ENCODE measurements around the gene TCF7L2. TPM values are rescaled to one million over a fixed set of nuclear protein-coding genes. Genes with fewer than 3 reads are reported as not detected.
A peak's percentile ranks its signal among the peaks of the same experiment; 100 is the strongest.

The TCF7L2 gene
- total and polyA plus RNA-seq, 4 donors, result 9.1 to 32.3 (median 21.4) TPM

GRCh38 chr10:113031147-113031546 lies 81.1 kb downstream of the TCF7L2 start:
- 63 to 73% methylated on average over 1 of the region's 1 CpG for whole genome bisulfite sequencing, 2 donors
- Histone ChIP-seq H3K9me3 (ENCODE audit: control insufficient read depth in 4 of 4, insufficient read depth in 3 of 4, low read length in 3 of 4) (no peaks in the 10 kb centered on the region), H3K27me3 (ENCODE audit: control insufficient read depth in 3 of 3, insufficient read depth in 3 of 3, low read length in 2 of 3) (no peaks in the 10 kb centered on the region), H3K4me1 (ENCODE audit: control insufficient read depth in 5 of 5, insufficient read depth in 5 of 5, low read length in 5 of 5) (peaks cover 16 to 38% (median 18%) of the 10 kb centered on the region in 5 donors), H3K27ac (ENCODE audit: low read depth in 1 of 2, low read length in 1 of 2) (no peak overlapping the region), H3K4me3 (no peak overlapping the region), H3K9ac (ENCODE audit: insufficient read depth in 1 of 2, low read length in 2 of 2) (no peak overlapping the region), H3K36me3 (ENCODE audit: control insufficient read depth in 4 of 4, insufficient read depth in 4 of 4, low read length in 4 of 4) (peaks cover 0 to 2% (median 0%) of the 10 kb centered on the region in 4 donors)
- no peak for ATAC-seq (ENCODE audit: insufficient read depth, low FRiP score)
- DNase-seq, result no peak
- TF ChIP-seq CTCF (IDR thresholded peaks at IDR 0.05; ENCODE audit: control extremely low read depth, extremely low read depth), result no peak

GRCh38 chr10:113033991-113034390 lies 83.9 kb downstream of the TCF7L2 start:
- H3K9me3 ChIP-seq (ENCODE audit: control insufficient read depth in 4 of 4, insufficient read depth in 3 of 4, low read length in 3 of 4), result no peaks in the 10 kb centered on the region
- peaks cover 0 to 2% (median 0%) of the 10 kb centered on the region in 4 donors for H3K36me3 ChIP-seq (ENCODE audit: control insufficient read depth in 4 of 4, insufficient read depth in 4 of 4, low read length in 4 of 4)
- no peaks in the 10 kb centered on the region for H3K27me3 ChIP-seq (ENCODE audit: control insufficient read depth in 3 of 3, insufficient read depth in 3 of 3, low read length in 2 of 3)
- ATAC-seq (ENCODE audit: insufficient read depth, low FRiP score) (no peak), DNase-seq (no peak)
- TF ChIP-seq CTCF (IDR thresholded peaks at IDR 0.05; ENCODE audit: control extremely low read depth, extremely low read depth), result no peak
- no peak overlapping the region for H3K9ac ChIP-seq (ENCODE audit: insufficient read depth in 1 of 2, low read length in 2 of 2)
- H3K27ac ChIP-seq (ENCODE audit: low read depth in 1 of 2, low read length in 1 of 2), result no peak overlapping the region
- WGBS, 2 donors, result 75 to 79% methylated on average over 8 of the region's 8 CpGs
- peaks cover 4 to 15% (median 10%) of the 10 kb centered on the region in 5 donors for H3K4me1 ChIP-seq (ENCODE audit: control insufficient read depth in 5 of 5, insufficient read depth in 5 of 5, low read length in 5 of 5)
- H3K4me3 ChIP-seq, result no peak overlapping the region

GRCh38 chr10:113035732-113036312 lies 85.8 kb downstream of the TCF7L2 start:
- Histone ChIP-seq H3K27ac (ENCODE audit: low read depth in 1 of 2, low read length in 1 of 2) (peak overlapping the region in 1 of 2 donors; percentile 75), H3K4me3 (no peak overlapping the region), H3K4me1 (ENCODE audit: control insufficient read depth in 5 of 5, insufficient read depth in 5 of 5, low read length in 5 of 5) (peaks cover 4 to 15% (median 8%) of the 10 kb centered on the region in 5 donors), H3K36me3 (ENCODE audit: control insufficient read depth in 4 of 4, insufficient read depth in 4 of 4, low read length in 4 of 4) (peaks cover 0 to under 1% (median 0%) of the 10 kb centered on the region in 4 donors), H3K27me3 (ENCODE audit: control insufficient read depth in 3 of 3, insufficient read depth in 3 of 3, low read length in 2 of 3) (no peaks in the 10 kb centered on the region), H3K9me3 (ENCODE audit: control insufficient read depth in 4 of 4, insufficient read depth in 3 of 4, low read length in 3 of 4) (no peaks in the 10 kb centered on the region), H3K9ac (ENCODE audit: insufficient read depth in 1 of 2, low read length in 2 of 2) (no peak overlapping the region)
- WGBS, 2 donors, result 49 to 81% methylated on average over 5 of the region's 5 CpGs
- peak; percentile 72 to 83 (median 79) for DNase-seq
- no peak for TF ChIP-seq CTCF (IDR thresholded peaks at IDR 0.05; ENCODE audit: control extremely low read depth, extremely low read depth)
- peak; percentile 55 for ATAC-seq (ENCODE audit: insufficient read depth, low FRiP score)

GRCh38 chr10:113036619-113037018 lies 86.6 kb downstream of the TCF7L2 start:
- WGBS, 2 donors, result 90% methylated on average over 2 of the region's 2 CpGs
- H3K9me3 ChIP-seq (ENCODE audit: control insufficient read depth in 4 of 4, insufficient read depth in 3 of 4, low read length in 3 of 4), result no peaks in the 10 kb centered on the region
- ATAC-seq (ENCODE audit: insufficient read depth, low FRiP score) (no peak), DNase-seq (no peak)
- peaks cover 0 to 3% (median under 1%) of the 10 kb centered on the region in 4 donors for H3K36me3 ChIP-seq (ENCODE audit: control insufficient read depth in 4 of 4, insufficient read depth in 4 of 4, low read length in 4 of 4)
- H3K9ac ChIP-seq (ENCODE audit: insufficient read depth in 1 of 2, low read length in 2 of 2), result no peak overlapping the region
- TF ChIP-seq CTCF (IDR thresholded peaks at IDR 0.05; ENCODE audit: control extremely low read depth, extremely low read depth), result no peak
- peaks cover 4 to 15% (median 8%) of the 10 kb centered on the region in 5 donors for H3K4me1 ChIP-seq (ENCODE audit: control insufficient read depth in 5 of 5, insufficient read depth in 5 of 5, low read length in 5 of 5)
- H3K4me3 ChIP-seq, result no peak overlapping the region
- no peak overlapping the region for H3K27ac ChIP-seq (ENCODE audit: low read depth in 1 of 2, low read length in 1 of 2)
- H3K27me3 ChIP-seq (ENCODE audit: control insufficient read depth in 3 of 3, insufficient read depth in 3 of 3, low read length in 2 of 3), result no peaks in the 10 kb centered on the region
